PC-9 (cell line): Measurements from ENCODE around the gene TOM1L2. TPM values are rescaled to one million over a fixed set of nuclear protein-coding genes. Genes with fewer than 3 reads are reported as not detected.

Experiments used
- BruUV-seq: library from RNA; stranded (reverse); fragments of 400-500 nt; replicated peaks from 2 replicates; lab custom pipeline; 2021; lab: Mats Ljungman, UMichigan
- CTCF ChIA-PET: fragments of 300-600 bp; sonication (Branson Sonifier 250); formaldehyde crosslinking; loops from one replicate; lab custom pipeline; 2022; ENCODE audit warnings: antibody characterized with exemption; lab: Charles Lee
- POLR2A ChIA-PET: fragments of 300-600 bp; sonication (Branson Sonifier 250); formaldehyde crosslinking; loops from one replicate; lab custom pipeline; 2022; ENCODE audit warnings: antibody characterized with exemption; ENCODE audit not compliant: unreplicated experiment; lab: Charles Lee
- DNase-seq, 2 experiments: peaks; one replicate each; pipeline versions ENCODE4 v3.0.0 to v3.0.0-alpha.2; 2015 to 2022; ENCODE audit warnings: mixed read lengths in 1 of 2
- H2AFZ ChIP-seq: fragments of 200-600 bp; sonication (generic); 2 replicates; pipeline ENCODE4 v1.8.1; 2017; ENCODE audit warnings: antibody characterized with exemption
- H3F3A ChIP-seq: fragments of 200-600 bp; sonication (generic); 2 replicates; pipeline ENCODE4 v1.8.1; 2017; ENCODE audit warnings: antibody characterized with exemption, mild to moderate bottlenecking, low read depth; ENCODE audit not compliant: insufficient read depth
- H3K27ac ChIP-seq: fragments of 200-600 bp; sonication (generic); 2 replicates; pipeline ENCODE4 v1.6.1; 2016; ENCODE audit warnings: mixed run types
- H3K27me3 ChIP-seq: fragments of 200-600 bp; sonication (generic); 2 replicates; pipeline ENCODE4 v1.6.1; 2016; ENCODE audit warnings: low read depth, mixed run types; ENCODE audit not compliant: insufficient read depth
- H3K36me3 ChIP-seq: fragments of 200-600 bp; sonication (generic); 2 replicates; pipeline ENCODE4 v1.6.1; 2016; ENCODE audit warnings: low read depth, mixed run types
- H3K4me1 ChIP-seq: fragments of 200-600 bp; sonication (generic); replicated peaks from 2 replicates; pipeline ENCODE4 v1.6.1; 2016; ENCODE audit warnings: mixed run types; ENCODE audit not compliant: insufficient read depth
- H3K4me2 ChIP-seq: fragments of 200-600 bp; sonication (generic); 2 replicates; pipeline ENCODE4 v1.6.1; 2017; ENCODE audit warnings: mixed run types
- H3K4me3 ChIP-seq: fragments of 200-600 bp; sonication (generic); 2 replicates; pipeline ENCODE4 v1.6.1; 2016; ENCODE audit warnings: mixed run types
- H3K79me2 ChIP-seq: fragments of 200-600 bp; sonication (generic); 2 replicates; pipeline ENCODE4 v1.6.1; 2017; ENCODE audit warnings: low read depth, mixed run types
- H3K9me2 ChIP-seq: fragments of 200-600 bp; sonication (generic); 2 replicates; pipeline ENCODE4 v1.8.1; 2017; ENCODE audit warnings: mild to moderate bottlenecking; ENCODE audit not compliant: insufficient read depth
- H3K9me3 ChIP-seq: fragments of 200-600 bp; sonication (generic); 2 replicates; pipeline ENCODE4 v1.8.1; 2016; ENCODE audit warnings: low read depth; ENCODE audit not compliant: insufficient read depth
- H4K20me1 ChIP-seq: fragments of 200-600 bp; sonication (generic); 2 replicates; pipeline ENCODE4 v1.8.1; 2017; ENCODE audit not compliant: insufficient read depth
- CTCF ChIP-seq: fragments of 200-600 bp; sonication (generic); conservative IDR thresholded peaks from 2 replicates; pipeline ENCODE4 v1.6.1; 2017; ENCODE audit warnings: mixed run types, antibody characterized with exemption, mild to moderate bottlenecking, moderate library complexity
- EZH2 ChIP-seq: fragments of 200-600 bp; sonication (generic); IDR thresholded peaks from 2 replicates; pipeline ENCODE4 v1.8.0; 2017; ENCODE audit warnings: antibody characterized with exemption, low read depth
- intact Hi-C: fragments of 100-400 bp; cut with micrococcal nuclease; formaldehyde crosslinking; loops from one replicate; pipeline ENCODE4 v1.10.0; 2022; ENCODE audit not compliant: unreplicated experiment
- total RNA-seq: library from RNA; stranded (reverse); gene quantifications from 2 replicates; pipeline ENCODE4 v1.2.3, GENCODE V29; 2021

The TOM1L2 gene
- total RNA-seq, 1 experiment from 2014 or later, result 68.5 TPM

DNA sequence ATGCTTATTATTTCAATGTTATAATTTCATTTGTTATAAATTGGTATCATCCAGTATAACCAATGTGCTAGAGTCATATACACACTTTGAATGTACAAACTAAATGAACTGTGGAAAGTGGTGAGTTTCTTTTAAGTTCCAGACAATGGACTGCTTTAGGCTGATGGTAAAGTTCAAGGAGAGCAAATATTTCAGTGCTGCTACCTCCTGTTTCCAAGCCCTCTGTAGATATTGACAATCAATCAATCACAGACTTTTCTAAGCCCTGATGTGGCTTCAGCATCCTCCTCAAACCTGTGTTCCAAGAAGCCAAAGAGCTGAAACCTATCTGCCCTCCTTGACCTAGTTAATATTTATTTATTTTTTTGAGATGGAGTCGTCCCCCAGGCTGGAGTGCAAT is 107.2 kb downstream of the TOM1L2 start:
- POLR2A ChIA-PET, result no interaction called here
- CTCF ChIA-PET, result no interaction called here
- intact Hi-C loops, result no loop called here

DNA sequence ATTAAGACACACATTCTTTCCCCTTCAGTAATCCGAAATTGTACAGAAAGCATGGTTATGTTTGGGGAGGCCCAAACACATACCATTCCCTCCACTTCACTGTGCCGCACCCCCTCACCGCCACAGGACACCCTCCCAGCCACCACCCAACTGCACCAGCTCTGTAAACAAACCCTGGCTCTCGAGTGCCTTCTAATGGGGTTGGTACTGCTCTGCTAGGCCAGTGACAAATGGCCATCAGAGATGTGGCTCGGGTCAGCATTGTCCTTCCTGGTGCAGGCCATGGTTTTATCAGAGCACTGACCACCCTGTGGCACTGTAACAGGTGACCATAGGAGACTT is 111.5 kb downstream of the TOM1L2 start:
- no TSS peak for BruUV-seq
- Histone ChIP-seq H3K27me3 (no peaks in the 10 kb centered on the region), H3K27ac (no peak overlapping the region), H3K4me1 (peaks cover 13% of the 10 kb centered on the region), H3F3A (peaks cover 9% of the 10 kb centered on the region; the same call in 1 of the 2 replicates), H3K9me2 (no peaks in the 10 kb centered on the region), H3K79me2 (no peaks in the 10 kb centered on the region), H3K36me3 (no peaks in the 10 kb centered on the region), H3K9me3 (no peaks in the 10 kb centered on the region), H3K4me2 (no peak overlapping the region), H2AFZ (no peak overlapping the region), H3K4me3 (no peak overlapping the region), H4K20me1 (no peaks in the 10 kb centered on the region)
- TF ChIP-seq EZH2 (no peak), CTCF (no peak)
- CTCF ChIA-PET, result interaction anchor here (0.6 to 0.9 kb wide), 2 partner anchors 58 to 178 kb away, joined by 3 to 4 read pairs; no protein-coding TSS in a partner anchor
- POLR2A ChIA-PET, result no interaction called here
- DNase-seq, result no peak
- intact Hi-C loops, result loop anchor here (1.0 to 5.0 kb wide), 6 partner anchors 48 to 503 kb away; partner anchors contain the start of gene RAI1

More for the DNA sequence above, 107.2 kb downstream of the TOM1L2 start:
- BruUV-seq, result no TSS peak
- DNase-seq, result no peak
- H3K79me2 ChIP-seq, result no peaks in the 10 kb centered on the region
- no peaks in the 10 kb centered on the region for H3K9me3 ChIP-seq
- no peaks in the 10 kb centered on the region for H4K20me1 ChIP-seq
- no peaks in the 10 kb centered on the region for H3K36me3 ChIP-seq
- H2AFZ ChIP-seq, result no peak overlapping the region
- no peaks in the 10 kb centered on the region for H3K4me1 ChIP-seq
- no peaks in the 10 kb centered on the region for H3K27me3 ChIP-seq
- H3K4me2 ChIP-seq, result no peak overlapping the region
- TF ChIP-seq CTCF, result no peak
- no peak for TF ChIP-seq EZH2
- H3K9me2 ChIP-seq, result no peaks in the 10 kb centered on the region
- 0 out of 2 replicates have a peak, but pooled peaks cover 7% of the 10 kb centered on the region for H3F3A ChIP-seq
- H3K4me3 ChIP-seq, result no peak overlapping the region
- H3K27ac ChIP-seq, result no peak overlapping the region

- Histone ChIP-seq H3F3A (peaks cover 10% of the 10 kb centered on the region; the same call in 1 of the 2 replicates), H3K27me3 (no peaks in the 10 kb centered on the region), H4K20me1 (no peaks in the 10 kb centered on the region), H3K27ac (no peak overlapping the region), H3K4me1 (peaks cover 19% of the 10 kb centered on the region), H2AFZ (no peak overlapping the region), H3K9me3 (no peaks in the 10 kb centered on the region), H3K4me3 (no peak overlapping the region), H3K4me2 (no peak overlapping the region), H3K79me2 (no peaks in the 10 kb centered on the region), H3K9me2 (no peaks in the 10 kb centered on the region), H3K36me3 (no peaks in the 10 kb centered on the region)
- TF ChIP-seq CTCF (peak; percentile 98), EZH2 (no peak)
- ChIA-PET CTCF (interaction anchor here (0.6 to 0.9 kb wide), 3 partner anchors 22 to 59 kb away, joined by 4 to 7 read pairs (median 5); no protein-coding TSS in a partner anchor), POLR2A (no interaction called here)
- no TSS peak for BruUV-seq
- DNase-seq, result peak in 1 of 2 experiments; percentile 72
- intact Hi-C loops, result loop anchor here (1.0 to 5.0 kb wide), 6 partner anchors 48 to 503 kb away; partner anchors contain the start of gene RAI1
These were observed 112.1 kb downstream of the TOM1L2 start for GRCh38 chr17:17859909-17860765.
